Skeletal muscle satellite cell (primary cell): ENCODE data around the gene RAD51B.

Source experiments
- H3K27me3 ChIP-seq: 2 replicates; pipeline ENCODE4 v1.7.0; 2013; ENCODE audit warnings: low read length; ENCODE audit not compliant: control insufficient read depth, insufficient read depth
- H3K36me3 ChIP-seq: 2 replicates; pipeline ENCODE4 v1.7.0; 2013; ENCODE audit warnings: mild to moderate bottlenecking, control low read depth, low read length; ENCODE audit not compliant: insufficient read depth
- H3K4me1 ChIP-seq: 2 replicates; pipeline ENCODE4 v1.7.0; 2013; ENCODE audit warnings: low read length; ENCODE audit not compliant: control insufficient read depth, insufficient read depth
- H3K4me2 ChIP-seq: 2 replicates; pipeline ENCODE4 v1.7.0; 2013; ENCODE audit warnings: mild to moderate bottlenecking, low read length
- H3K4me3 ChIP-seq: 2 replicates; pipeline ENCODE4 v1.7.0; 2013; ENCODE audit warnings: low read length
- H3K9ac ChIP-seq: 2 replicates; pipeline ENCODE4 v1.7.0; 2013; ENCODE audit warnings: mild to moderate bottlenecking, low read depth, low read length, moderate library complexity
- H3K9me3 ChIP-seq: replicated peaks from 2 replicates; pipeline ENCODE4 v1.7.0; 2013; ENCODE audit warnings: mild to moderate bottlenecking, control low read depth, low read length

RAD51B gene

DNA sequence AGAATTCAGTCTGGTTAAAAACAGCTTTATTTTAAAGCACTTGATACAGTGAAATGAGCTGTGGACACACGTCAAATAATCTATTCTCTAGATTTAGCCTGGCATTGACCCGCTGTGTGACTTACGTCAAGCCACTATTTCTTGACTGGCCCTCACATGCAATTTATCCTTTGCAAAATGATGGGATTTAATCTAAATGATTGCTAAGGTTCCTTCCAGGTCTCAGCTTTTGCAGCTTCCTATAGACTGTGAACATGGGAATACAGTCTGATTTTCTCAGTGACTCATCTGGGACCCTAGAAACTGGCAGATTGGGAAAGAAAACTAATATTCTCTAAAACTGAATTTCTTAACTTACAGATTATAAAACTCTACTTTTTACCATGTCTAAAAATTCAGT is 409.1 kb downstream of the RAD51B start:
- no peaks in the 10 kb centered on the region for H3K27me3 ChIP-seq
- H3K36me3 ChIP-seq, result no peaks in the 10 kb centered on the region
- peaks cover 32% of the 10 kb centered on the region for H3K4me1 ChIP-seq
- H3K4me2 ChIP-seq, result no peak overlapping the region
- no peak overlapping the region for H3K9ac ChIP-seq
- no peak overlapping the region for H3K4me3 ChIP-seq
- H3K9me3 ChIP-seq, result no peaks in the 10 kb centered on the region

- H3K4me2 ChIP-seq, result no peak overlapping the region
- H3K4me1 ChIP-seq, result peaks cover 32% of the 10 kb centered on the region
- no peaks in the 10 kb centered on the region for H3K36me3 ChIP-seq
- H3K27me3 ChIP-seq, result no peaks in the 10 kb centered on the region
- no peak overlapping the region for H3K4me3 ChIP-seq
- H3K9me3 ChIP-seq, result no peaks in the 10 kb centered on the region
- H3K9ac ChIP-seq, result no peak overlapping the region
These were observed 410.0 kb downstream of the RAD51B start for GRCh38 chr14:68229423-68230100.

DNA sequence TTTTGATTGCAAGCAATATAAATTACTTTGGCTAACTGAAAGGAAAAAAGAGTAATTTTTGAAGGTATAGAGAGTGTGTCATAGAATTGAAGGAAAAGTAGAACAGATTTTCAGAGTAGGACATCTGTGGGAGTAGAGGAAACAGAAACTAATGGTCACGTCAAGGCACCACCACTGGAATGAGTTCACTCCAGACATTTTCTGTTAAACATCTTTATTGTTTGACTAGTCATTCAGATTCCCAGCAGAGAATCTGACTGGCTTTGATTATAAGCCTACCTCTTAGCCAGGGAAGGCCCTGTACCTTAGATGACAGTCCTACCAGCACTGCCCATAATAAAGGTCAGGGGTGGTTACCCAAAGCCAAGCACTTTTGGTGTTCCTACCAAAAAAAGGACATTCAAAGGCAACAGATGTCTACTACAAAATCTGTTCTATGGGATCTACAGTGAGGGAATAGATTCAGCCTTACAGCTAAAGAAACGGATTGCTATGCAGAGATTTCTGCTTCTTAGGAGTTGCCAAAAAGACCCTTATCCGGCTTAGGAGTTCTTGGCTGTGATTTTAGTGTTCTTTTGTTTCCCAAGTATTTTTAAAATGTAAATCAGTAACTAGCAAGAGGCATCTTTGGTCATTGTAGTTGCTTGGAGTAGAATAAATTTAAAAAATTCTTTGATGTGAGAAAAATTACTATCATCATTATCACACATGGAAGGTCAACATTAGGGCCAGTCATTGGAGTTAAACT is 410.8 kb downstream of the RAD51B start:
- Histone ChIP-seq H3K36me3 (no peaks in the 10 kb centered on the region), H3K27me3 (no peaks in the 10 kb centered on the region), H3K9me3 (no peaks in the 10 kb centered on the region), H3K4me1 (peaks cover 32% of the 10 kb centered on the region), H3K9ac (no peak overlapping the region), H3K4me3 (no peak overlapping the region), H3K4me2 (no peak overlapping the region)

DNA sequence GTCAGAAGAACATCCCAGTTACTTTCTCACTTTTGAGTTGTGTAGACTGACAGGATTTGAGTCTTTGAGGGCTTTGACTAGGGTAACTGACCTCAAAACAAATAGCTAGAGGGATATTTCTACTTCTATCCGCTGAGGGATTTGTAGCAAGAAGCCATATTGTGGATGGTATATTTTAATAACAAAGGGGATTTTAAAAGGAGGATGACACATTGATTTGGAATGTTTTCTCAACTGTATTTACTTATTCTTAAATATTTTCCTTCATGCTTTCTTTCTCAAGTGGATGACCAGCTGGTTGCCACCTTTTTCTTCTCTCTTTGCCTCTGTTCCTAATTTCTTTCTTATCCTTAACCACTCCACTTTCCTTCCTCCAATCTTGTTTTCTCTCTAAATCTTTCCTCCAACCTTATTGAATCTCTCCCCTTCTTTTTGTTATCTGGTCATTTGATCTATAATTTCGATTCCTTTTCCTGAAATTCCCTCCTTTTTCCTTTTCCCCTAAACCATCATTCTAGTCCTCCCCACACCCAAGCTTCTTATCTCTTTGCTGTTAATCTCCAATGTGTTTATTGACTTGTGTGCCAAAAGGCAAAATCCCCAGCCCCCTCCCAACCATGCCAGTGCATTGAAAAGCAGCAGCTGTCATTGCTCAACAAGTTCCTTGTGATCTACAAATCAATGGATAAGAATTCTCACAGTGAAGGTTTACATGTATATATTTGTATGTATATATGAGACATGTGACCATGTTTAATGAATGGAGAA is 411.6 kb downstream of the RAD51B start:
- H3K27me3 ChIP-seq, result no peaks in the 10 kb centered on the region
- H3K36me3 ChIP-seq, result no peaks in the 10 kb centered on the region
- H3K4me1 ChIP-seq, result peaks cover 32% of the 10 kb centered on the region
- no peak overlapping the region for H3K4me3 ChIP-seq
- peak overlapping the region; percentile 58 for H3K9ac ChIP-seq
- H3K4me2 ChIP-seq, result peak overlapping the region; percentile 44
- no peaks in the 10 kb centered on the region for H3K9me3 ChIP-seq

GRCh38 chr14:68231898-68232297 is 412.3 kb downstream of the RAD51B start:
- Histone ChIP-seq H3K9ac (peak overlapping the region; percentile 58), H3K4me2 (peak overlapping the region; percentile 44), H3K4me1 (peaks cover 39% of the 10 kb centered on the region), H3K27me3 (no peaks in the 10 kb centered on the region), H3K36me3 (no peaks in the 10 kb centered on the region), H3K4me3 (peak overlapping the region; percentile 10), H3K9me3 (no peaks in the 10 kb centered on the region)

DNA sequence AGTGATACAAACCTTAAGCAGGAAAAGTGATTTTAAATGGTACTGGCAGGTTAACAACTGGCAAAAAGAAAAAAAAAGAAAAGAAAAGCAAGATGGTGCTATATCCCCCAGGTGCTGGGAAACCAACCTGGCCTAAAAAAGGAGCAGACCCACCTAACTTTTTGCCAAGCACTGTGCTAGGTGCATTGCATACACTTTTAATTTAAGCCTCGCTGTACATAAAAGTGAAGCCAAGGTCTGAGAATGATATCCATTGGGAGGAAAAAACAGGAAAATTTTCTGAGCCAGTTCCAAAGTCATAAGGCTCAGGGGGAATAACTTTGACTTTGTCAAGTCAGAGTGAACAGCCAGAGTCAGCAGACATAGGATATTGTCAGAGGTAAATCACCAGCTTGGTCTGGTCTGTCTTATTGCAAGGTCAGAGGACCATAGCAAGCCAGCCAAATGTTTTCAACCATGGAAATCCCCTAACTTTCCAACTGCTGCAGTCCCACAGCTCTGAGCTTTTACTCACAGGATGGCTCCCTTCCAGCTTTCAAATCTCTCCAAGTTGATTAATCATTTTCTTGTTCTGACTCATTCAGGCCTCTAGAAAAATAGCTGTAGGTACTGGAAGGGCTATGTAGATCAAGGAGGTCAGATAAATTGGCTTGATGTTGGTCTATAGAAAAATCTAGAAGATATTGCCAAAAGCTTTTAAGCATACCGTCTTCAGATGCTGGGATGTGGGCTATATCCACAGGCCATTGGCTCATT is 412.9 kb downstream of the RAD51B start:
- Histone ChIP-seq H3K4me1 (peaks cover 39% of the 10 kb centered on the region), H3K9me3 (no peaks in the 10 kb centered on the region), H3K9ac (peak overlapping the region; percentile 58), H3K27me3 (no peaks in the 10 kb centered on the region), H3K36me3 (no peaks in the 10 kb centered on the region), H3K4me3 (peak overlapping the region; percentile 10), H3K4me2 (peak overlapping the region; percentile 44)

GRCh38 chr14:68233101-68233784 is 413.7 kb downstream of the RAD51B start:
- Histone ChIP-seq H3K4me2 (no peak overlapping the region), H3K4me3 (no peak overlapping the region), H3K9ac (peak overlapping the region; percentile 2), H3K27me3 (no peaks in the 10 kb centered on the region), H3K36me3 (no peaks in the 10 kb centered on the region), H3K9me3 (no peaks in the 10 kb centered on the region), H3K4me1 (peaks cover 39% of the 10 kb centered on the region)

- Histone ChIP-seq H3K36me3 (no peaks in the 10 kb centered on the region), H3K4me3 (no peak overlapping the region), H3K9ac (no peak overlapping the region), H3K4me2 (no peak overlapping the region), H3K27me3 (no peaks in the 10 kb centered on the region), H3K4me1 (peaks cover 39% of the 10 kb centered on the region), H3K9me3 (no peaks in the 10 kb centered on the region)
These were observed 414.7 kb downstream of the RAD51B start for GRCh38 chr14:68234101-68234905.

GRCh38 chr14:68235011-68235410 is 415.4 kb downstream of the RAD51B start:
- Histone ChIP-seq H3K36me3 (no peaks in the 10 kb centered on the region), H3K27me3 (no peaks in the 10 kb centered on the region), H3K9me3 (no peaks in the 10 kb centered on the region), H3K4me3 (no peak overlapping the region), H3K4me2 (no peak overlapping the region), H3K9ac (no peak overlapping the region), H3K4me1 (peaks cover 39% of the 10 kb centered on the region)
